ENCODE results near the gene ANKRD26. TPM values are rescaled to one million over a fixed set of nuclear protein-coding genes. Genes with fewer than 3 reads are reported as not detected.

The ANKRD26 gene
- total and polyA plus RNA-seq, 5 donors from 2014 or later, result 1.1 to 9.6 (median 1.8) TPM

- no peaks in the 10 kb centered on the region for H3K4me1 Mint-ChIP-seq
- H3K9me3 ChIP-seq (ENCODE audit: control insufficient read depth in 2 of 2, low read length in 2 of 2), result no peaks in the 10 kb centered on the region
- no peaks in the 10 kb centered on the region for H3K4me1 ChIP-seq (ENCODE audit: control insufficient read depth, insufficient read depth, low read length, poor library complexity, severe bottlenecking)
- H3K36me3 Mint-ChIP-seq, result peaks cover 12% of the 10 kb centered on the region
- no peak overlapping the region for H3K4me3 ChIP-seq (ENCODE audit: low read depth, low read length)
- ATAC-seq (ENCODE audit: low read depth in 2 of 2) (no peak), DNase-seq (no peak)
- H3K4me3 Mint-ChIP-seq, result no peak overlapping the region
- no peaks in the 10 kb centered on the region for H3K27me3 Mint-ChIP-seq
- no peak overlapping the region for H3K27ac Mint-ChIP-seq
- no peaks in the 10 kb centered on the region for H3K36me3 ChIP-seq (ENCODE audit: control insufficient read depth, insufficient read depth, low read length)
- H3K27ac ChIP-seq (ENCODE audit: insufficient read depth, low read length, poor library complexity, severe bottlenecking), result no peak overlapping the region
- no peaks in the 10 kb centered on the region for H3K9me3 Mint-ChIP-seq
- H3K27me3 ChIP-seq (ENCODE audit: control insufficient read depth, insufficient read depth, low read length), result no peaks in the 10 kb centered on the region
Observed at GRCh38 chr10:26977635-26978034, 122.7 kb downstream of the ANKRD26 start.

DNA sequence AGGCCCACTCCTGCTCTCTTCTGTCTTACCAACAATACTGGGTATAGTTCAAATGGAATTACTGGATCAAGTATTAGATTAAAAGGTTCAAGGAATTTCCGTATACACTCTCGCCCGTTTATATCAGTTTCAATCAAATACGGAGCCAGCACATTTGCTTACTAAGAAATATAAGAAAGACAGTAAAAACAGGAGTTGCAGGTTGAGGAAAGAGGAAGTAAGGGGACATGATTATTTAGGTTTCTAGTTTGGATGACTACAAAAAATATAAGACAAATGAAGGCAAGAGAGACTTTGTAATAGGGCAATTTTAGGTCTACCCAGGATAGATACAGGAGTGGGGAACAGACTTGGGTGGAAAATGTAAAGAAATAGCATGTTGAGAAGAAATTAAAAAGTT is 129.6 kb downstream of the ANKRD26 start:
- Mint-ChIP-seq H3K36me3 (peaks cover 35% of the 10 kb centered on the region), H3K4me3 (no peak overlapping the region), H3K27me3 (no peaks in the 10 kb centered on the region), H3K4me1 (peaks cover 4 to 9% (median 5%) of the 10 kb centered on the region in 4 donors), H3K27ac (no peak overlapping the region), H3K9me3 (peaks cover 0 to 5% (median 2%) of the 10 kb centered on the region in 7 donors)
- DNase-seq, result peak in 1 of 3 donors; percentile 7
- no peaks in the 10 kb centered on the region for H3K4me1 ChIP-seq (ENCODE audit: control insufficient read depth, insufficient read depth, low read length, poor library complexity, severe bottlenecking)
- no peaks in the 10 kb centered on the region for H3K9me3 ChIP-seq (ENCODE audit: control insufficient read depth in 2 of 2, low read length in 2 of 2)
- no peaks in the 10 kb centered on the region for H3K36me3 ChIP-seq (ENCODE audit: control insufficient read depth, insufficient read depth, low read length)
- no peak overlapping the region for H3K27ac ChIP-seq (ENCODE audit: insufficient read depth, low read length, poor library complexity, severe bottlenecking)
- no peaks in the 10 kb centered on the region for H3K27me3 ChIP-seq (ENCODE audit: control insufficient read depth, insufficient read depth, low read length)
- no peak overlapping the region for H3K4me3 ChIP-seq (ENCODE audit: low read depth, low read length)
- no peak for ATAC-seq (ENCODE audit: low read depth in 2 of 2)

DNA sequence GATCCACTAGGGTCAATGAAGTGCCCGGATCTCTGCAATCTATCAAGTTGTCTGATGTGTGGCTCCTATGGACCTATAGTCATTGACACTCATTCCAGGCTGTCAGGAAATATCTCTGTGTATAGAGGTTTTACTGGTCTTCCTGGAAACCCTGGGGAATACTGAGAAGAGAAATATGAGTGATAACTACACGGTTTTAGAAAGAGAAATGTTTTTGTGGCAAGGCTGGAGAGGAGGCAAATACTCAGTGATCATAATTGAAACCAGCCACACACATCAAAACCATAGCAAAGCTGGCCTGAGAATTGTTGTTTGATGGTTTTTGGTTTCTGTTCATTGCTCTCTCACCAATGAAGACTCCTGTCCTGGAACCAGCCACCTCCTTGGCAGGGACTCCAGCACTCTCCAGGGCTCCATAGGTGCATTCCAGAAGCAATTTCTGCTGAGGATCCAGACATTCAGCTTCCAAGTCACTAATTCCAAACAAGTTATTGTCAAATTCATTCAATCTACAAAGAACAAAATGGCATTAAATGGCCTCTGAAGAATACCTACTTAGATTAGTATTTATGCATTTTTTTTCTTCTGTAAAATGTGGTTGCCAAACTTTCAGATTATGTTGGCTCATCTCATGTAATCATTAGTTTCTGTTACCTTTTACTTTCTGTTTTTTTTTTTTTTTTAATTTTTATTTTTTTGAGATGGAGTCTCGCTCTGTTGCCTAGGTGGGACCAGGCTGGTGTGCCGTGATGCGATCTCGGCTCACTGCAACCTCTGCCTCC is 131.0 kb downstream of the ANKRD26 start:
- peaks cover 42% of the 10 kb centered on the region for H3K36me3 Mint-ChIP-seq
- H3K4me1 Mint-ChIP-seq, result peaks cover 4 to 9% (median 5%) of the 10 kb centered on the region in 4 donors
- no peak for ATAC-seq (ENCODE audit: low read depth in 2 of 2)

DNA sequence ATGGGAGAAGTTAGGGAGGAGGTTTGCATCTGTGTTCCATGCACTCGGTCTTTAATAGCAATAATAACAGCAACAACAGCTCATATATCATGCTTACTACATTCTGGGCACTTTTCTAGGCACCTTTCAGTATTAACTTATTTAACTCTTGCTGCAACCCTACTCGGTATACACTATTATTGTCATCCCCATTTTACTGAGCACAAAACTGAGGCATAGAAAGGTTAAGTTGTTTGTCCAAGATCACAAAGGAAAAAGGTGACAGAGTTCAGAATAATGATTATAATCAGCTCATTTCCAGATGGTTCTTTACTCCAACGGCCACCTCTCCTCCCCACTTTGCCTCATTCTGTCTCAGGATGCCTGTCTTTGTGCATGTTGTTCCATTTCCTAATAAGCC is 137.5 kb downstream of the ANKRD26 start:
- H3K27me3 Mint-ChIP-seq, result no peaks in the 10 kb centered on the region
- H3K9me3 Mint-ChIP-seq, result peaks cover 0 to 7% (median 0%) of the 10 kb centered on the region in 7 donors
- Histone ChIP-seq H3K4me1 (ENCODE audit: control insufficient read depth, insufficient read depth, low read length, poor library complexity, severe bottlenecking) (peaks cover 4% of the 10 kb centered on the region), H3K27ac (ENCODE audit: insufficient read depth, low read length, poor library complexity, severe bottlenecking) (no peak overlapping the region), H3K36me3 (ENCODE audit: control insufficient read depth, insufficient read depth, low read length) (no peaks in the 10 kb centered on the region), H3K9me3 (ENCODE audit: control insufficient read depth in 2 of 2, low read length in 2 of 2) (no peaks in the 10 kb centered on the region), H3K27me3 (ENCODE audit: control insufficient read depth, insufficient read depth, low read length) (no peaks in the 10 kb centered on the region), H3K4me3 (ENCODE audit: low read depth, low read length) (no peak overlapping the region)
- no peak for DNase-seq
- H3K27ac Mint-ChIP-seq, result no peak overlapping the region
- ATAC-seq (ENCODE audit: low read depth in 2 of 2), result no peak
- H3K36me3 Mint-ChIP-seq, result peaks cover 33% of the 10 kb centered on the region
- H3K4me3 Mint-ChIP-seq, result no peak overlapping the region
- H3K4me1 Mint-ChIP-seq, result peaks cover 7 to 12% (median 10%) of the 10 kb centered on the region in 4 donors

More for the DNA sequence above, 131.0 kb downstream of the ANKRD26 start:
- H3K9me3 ChIP-seq (ENCODE audit: control insufficient read depth in 2 of 2, low read length in 2 of 2), result no peaks in the 10 kb centered on the region
- Mint-ChIP-seq H3K27me3 (no peaks in the 10 kb centered on the region), H3K27ac (peak overlapping the region in 2 of 3 donors; percentile 5 to 31), H3K9me3 (peaks cover 0 to 7% (median 2%) of the 10 kb centered on the region in 7 donors), H3K4me3 (no peak overlapping the region)
- H3K36me3 ChIP-seq (ENCODE audit: control insufficient read depth, insufficient read depth, low read length), result no peaks in the 10 kb centered on the region
- peak in 1 of 3 donors; percentile 72 for DNase-seq
- no peaks in the 10 kb centered on the region for H3K4me1 ChIP-seq (ENCODE audit: control insufficient read depth, insufficient read depth, low read length, poor library complexity, severe bottlenecking)
- no peaks in the 10 kb centered on the region for H3K27me3 ChIP-seq (ENCODE audit: control insufficient read depth, insufficient read depth, low read length)
- H3K27ac ChIP-seq (ENCODE audit: insufficient read depth, low read length, poor library complexity, severe bottlenecking), result no peak overlapping the region
- H3K4me3 ChIP-seq (ENCODE audit: low read depth, low read length), result no peak overlapping the region

DNA sequence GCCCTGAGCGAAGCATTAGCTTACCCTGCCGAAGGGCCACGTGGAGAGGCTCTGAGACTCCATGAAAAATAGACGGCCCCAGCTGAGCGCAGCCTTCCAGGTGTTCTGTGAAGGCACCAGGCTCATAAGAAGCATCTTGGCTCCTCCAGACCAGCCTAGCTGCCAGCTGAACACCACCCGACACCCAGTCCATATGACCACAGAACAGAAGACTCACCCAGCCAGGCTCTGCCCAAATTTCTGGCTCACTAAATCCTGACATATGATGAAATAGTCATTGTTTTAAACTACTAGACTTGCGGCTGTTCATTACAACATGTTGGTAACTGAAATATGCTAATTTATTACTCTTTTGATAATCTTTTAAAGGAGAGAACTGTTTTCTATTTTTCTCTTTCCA is 140.0 kb downstream of the ANKRD26 start:
- no peaks in the 10 kb centered on the region for H3K27me3 ChIP-seq (ENCODE audit: control insufficient read depth, insufficient read depth, low read length)

GRCh38 chr10:26959841-26960240 is 140.5 kb downstream of the ANKRD26 start:
- no peak overlapping the region for H3K4me3 ChIP-seq (ENCODE audit: low read depth, low read length)
- ATAC-seq (ENCODE audit: low read depth in 2 of 2) (no peak), DNase-seq (no peak)
- Mint-ChIP-seq H3K4me1 (peaks cover 7 to 12% (median 10%) of the 10 kb centered on the region in 4 donors), H3K27ac (peak overlapping the region in 1 of 3 donors; percentile 21), H3K4me3 (no peak overlapping the region), H3K9me3 (peaks cover 0 to 3% (median 0%) of the 10 kb centered on the region in 7 donors), H3K27me3 (no peaks in the 10 kb centered on the region), H3K36me3 (peaks cover 13% of the 10 kb centered on the region)
- peaks cover 4% of the 10 kb centered on the region for H3K4me1 ChIP-seq (ENCODE audit: control insufficient read depth, insufficient read depth, low read length, poor library complexity, severe bottlenecking)
- no peaks in the 10 kb centered on the region for H3K36me3 ChIP-seq (ENCODE audit: control insufficient read depth, insufficient read depth, low read length)
- no peaks in the 10 kb centered on the region for H3K9me3 ChIP-seq (ENCODE audit: control insufficient read depth in 2 of 2, low read length in 2 of 2)
- H3K27ac ChIP-seq (ENCODE audit: insufficient read depth, low read length, poor library complexity, severe bottlenecking), result no peak overlapping the region
- H3K27me3 ChIP-seq (ENCODE audit: control insufficient read depth, insufficient read depth, low read length), result no peaks in the 10 kb centered on the region

More for the DNA sequence above, 140.0 kb downstream of the ANKRD26 start:
- H3K4me3 ChIP-seq (ENCODE audit: low read depth, low read length), result no peak overlapping the region
- peaks cover 4% of the 10 kb centered on the region for H3K4me1 ChIP-seq (ENCODE audit: control insufficient read depth, insufficient read depth, low read length, poor library complexity, severe bottlenecking)
- ATAC-seq (ENCODE audit: low read depth in 2 of 2), result no peak
- peaks cover 14% of the 10 kb centered on the region for H3K36me3 Mint-ChIP-seq
- H3K4me3 Mint-ChIP-seq, result no peak overlapping the region
- DNase-seq, result no peak
- H3K27ac Mint-ChIP-seq, result peak overlapping the region in 1 of 3 donors; percentile 21
- H3K27me3 Mint-ChIP-seq, result no peaks in the 10 kb centered on the region
- H3K4me1 Mint-ChIP-seq, result peaks cover 7 to 12% (median 10%) of the 10 kb centered on the region in 4 donors
- H3K9me3 ChIP-seq (ENCODE audit: control insufficient read depth in 2 of 2, low read length in 2 of 2), result no peaks in the 10 kb centered on the region
- peaks cover 0 to 3% (median 0%) of the 10 kb centered on the region in 7 donors for H3K9me3 Mint-ChIP-seq
- H3K27ac ChIP-seq (ENCODE audit: insufficient read depth, low read length, poor library complexity, severe bottlenecking), result no peak overlapping the region
- H3K36me3 ChIP-seq (ENCODE audit: control insufficient read depth, insufficient read depth, low read length), result no peaks in the 10 kb centered on the region
